Measurements from ENCODE around the gene KIZ.

Gene KIZ

GRCh38 chr20:21266191-21266536 is 140.3 kb downstream of the KIZ start:
- DNase-seq (ENCODE audit: low read depth in 2 of 2): no peak

DNA sequence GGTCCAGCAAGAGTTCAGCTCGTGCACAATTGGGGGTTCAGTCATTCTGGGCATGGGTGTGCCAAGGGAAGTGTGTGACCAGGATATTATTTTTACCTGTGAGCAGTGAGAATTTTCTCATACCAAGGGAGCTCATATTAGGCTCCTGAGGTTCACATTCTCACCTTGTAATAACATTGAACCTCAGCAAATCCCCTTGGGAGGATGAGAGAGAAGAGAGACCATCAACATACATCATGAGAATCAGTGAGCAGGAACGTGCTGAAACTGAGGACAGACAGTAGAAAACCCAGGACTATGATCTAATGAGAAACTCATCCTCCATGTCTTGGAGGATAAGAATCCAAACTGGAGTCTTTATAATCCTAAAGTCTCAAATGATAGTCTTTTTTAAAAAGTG is 143.9 kb downstream of the KIZ start:
- DNase-seq (ENCODE audit: low read depth in 2 of 2): no peak

DNA sequence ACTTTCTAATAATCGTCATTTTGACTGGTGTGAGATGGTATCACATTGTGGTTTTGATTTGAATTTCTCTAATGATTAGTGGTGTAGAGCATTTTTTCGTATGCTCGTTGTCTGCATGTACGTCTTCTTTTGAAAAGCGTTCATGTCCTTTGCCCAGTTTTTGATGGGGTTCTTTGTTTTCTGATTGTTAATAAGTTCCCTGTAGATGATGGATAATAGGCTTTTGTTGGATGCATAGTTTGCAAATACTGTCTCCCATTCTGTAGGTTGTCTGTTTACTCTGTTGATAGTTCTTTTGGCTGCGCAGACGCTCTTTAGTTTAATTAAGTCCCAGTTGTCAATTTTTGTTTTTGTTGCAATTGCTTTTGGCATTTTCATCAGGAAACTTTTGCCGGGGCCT is 144.9 kb downstream of the KIZ start:
- DNase-seq (ENCODE audit: low read depth in 2 of 2): no peak

- no peak for DNase-seq (ENCODE audit: low read depth in 2 of 2)
These were observed 146.4 kb downstream of the KIZ start for GRCh38 chr20:21272279-21272678.

DNA sequence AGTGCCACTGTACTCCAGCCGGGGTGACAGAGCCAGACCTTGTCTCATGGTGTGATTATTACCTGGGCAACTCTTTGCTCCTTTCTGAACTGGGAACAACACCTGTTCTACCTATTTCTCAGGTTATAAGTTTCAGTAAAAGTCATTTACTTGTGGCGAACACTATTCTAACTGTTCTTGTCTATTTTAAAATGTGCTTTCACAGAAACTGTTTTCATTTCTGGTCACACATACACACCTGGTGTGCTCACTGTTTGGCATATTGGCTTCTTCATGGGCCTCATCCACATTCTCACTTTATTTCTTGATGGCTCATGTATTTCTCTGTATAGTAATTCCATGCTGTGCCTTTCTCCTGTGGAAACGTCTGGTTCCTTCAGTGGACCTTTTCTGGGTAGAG is 146.8 kb downstream of the KIZ start:
- no peak for DNase-seq (ENCODE audit: low read depth in 2 of 2)

DNA sequence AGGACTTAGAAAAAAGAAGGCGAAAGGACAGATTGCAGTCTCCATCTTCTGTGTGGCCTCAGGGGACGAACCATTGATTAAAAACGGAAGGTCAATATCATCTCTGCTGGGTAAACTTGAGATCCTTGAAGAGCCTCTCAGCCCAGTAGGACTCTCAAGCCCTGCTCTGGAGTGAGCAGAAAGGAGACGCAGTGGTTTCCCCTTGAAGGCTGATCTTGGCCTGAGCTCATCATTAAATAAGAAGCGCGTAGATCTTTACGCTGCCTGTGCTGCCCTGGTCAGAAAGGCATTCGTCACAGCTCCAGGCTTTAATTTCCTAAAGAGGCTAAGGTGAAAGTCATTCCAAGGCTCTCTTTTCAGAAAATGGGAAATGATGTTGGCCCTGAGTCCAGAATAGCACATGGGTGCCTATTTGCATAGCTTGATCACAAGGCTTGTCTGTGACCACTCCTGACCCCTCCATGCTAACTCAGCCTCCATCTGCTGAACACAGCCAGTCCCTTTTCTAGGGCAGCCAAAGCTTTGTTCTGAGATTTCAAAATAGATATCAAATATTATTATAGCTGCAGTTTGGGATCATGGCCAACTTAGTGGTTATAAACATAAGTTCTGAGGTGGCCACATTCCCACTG is 148.0 kb downstream of the KIZ start:
- no peak for DNase-seq (ENCODE audit: low read depth in 2 of 2)

GRCh38 chr20:21278829-21279228 is 152.9 kb downstream of the KIZ start:
- DNase-seq (ENCODE audit: low read depth in 2 of 2): no peak

- DNase-seq (ENCODE audit: low read depth in 2 of 2): no peak
These were observed 154.0 kb downstream of the KIZ start for GRCh38 chr20:21279706-21280521.

GRCh38 chr20:21280522-21281016 is 154.7 kb downstream of the KIZ start:
- DNase-seq (ENCODE audit: low read depth in 2 of 2): no peak

- DNase-seq (ENCODE audit: low read depth in 2 of 2): no peak
These were observed 160.9 kb downstream of the KIZ start for GRCh38 chr20:21286775-21287174.

DNA sequence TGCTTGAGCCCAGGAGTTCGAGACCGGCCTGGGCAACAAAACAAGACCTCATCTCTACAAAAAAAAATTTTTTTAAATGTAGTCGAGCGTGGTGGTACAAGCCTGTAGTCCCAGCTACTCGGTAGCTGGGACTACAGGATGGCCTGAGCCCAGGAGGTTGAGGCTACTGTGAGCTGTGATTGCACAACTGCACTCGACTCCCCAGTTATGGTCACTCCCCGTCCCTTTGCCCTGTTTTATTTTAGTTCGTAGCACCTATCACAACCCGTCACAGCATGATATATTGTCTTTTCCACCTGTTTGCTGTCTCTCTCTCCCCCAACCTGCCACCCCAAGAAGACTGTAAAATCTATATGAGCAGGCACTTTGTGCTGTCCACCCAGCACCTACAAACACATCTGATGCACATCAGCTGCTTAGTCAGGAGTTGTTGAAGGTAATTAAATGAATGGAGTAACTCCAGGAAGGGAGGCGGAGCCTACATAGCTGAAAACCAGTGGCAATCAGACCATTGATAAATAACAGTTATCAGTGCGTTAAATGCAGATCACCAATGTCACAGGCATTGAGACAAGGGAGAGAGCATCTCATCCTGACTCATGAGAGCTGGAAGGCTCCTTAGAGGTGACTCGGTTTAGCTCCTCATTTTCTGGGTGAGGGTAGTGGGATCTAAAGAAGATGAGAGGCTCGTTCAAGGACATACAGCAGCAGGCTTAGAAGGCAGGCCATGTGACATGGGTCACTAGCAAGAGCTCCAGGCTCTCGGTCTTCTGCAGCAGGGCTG is 162.9 kb downstream of the KIZ start:
- no peak for DNase-seq (ENCODE audit: low read depth in 2 of 2)

DNA sequence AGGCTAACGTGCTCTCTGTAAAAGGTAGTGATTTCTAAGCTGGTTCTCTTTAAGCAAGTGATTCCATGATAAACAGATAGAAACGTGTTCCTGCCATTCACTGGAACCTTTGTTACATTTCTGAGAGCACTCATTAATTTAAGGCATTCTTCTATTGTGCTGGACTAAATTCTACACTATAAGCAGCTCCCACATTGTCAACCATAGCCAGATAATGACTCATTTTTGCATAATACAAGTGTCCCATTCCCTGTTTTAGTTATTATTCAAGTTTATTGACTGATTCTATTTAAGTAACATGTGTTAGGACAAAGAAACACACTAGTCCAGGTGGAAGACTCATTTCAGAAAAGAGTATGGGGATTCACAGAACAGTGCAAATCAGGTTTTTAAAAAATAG is 163.8 kb downstream of the KIZ start:
- DNase-seq (ENCODE audit: low read depth in 2 of 2): no peak

DNA sequence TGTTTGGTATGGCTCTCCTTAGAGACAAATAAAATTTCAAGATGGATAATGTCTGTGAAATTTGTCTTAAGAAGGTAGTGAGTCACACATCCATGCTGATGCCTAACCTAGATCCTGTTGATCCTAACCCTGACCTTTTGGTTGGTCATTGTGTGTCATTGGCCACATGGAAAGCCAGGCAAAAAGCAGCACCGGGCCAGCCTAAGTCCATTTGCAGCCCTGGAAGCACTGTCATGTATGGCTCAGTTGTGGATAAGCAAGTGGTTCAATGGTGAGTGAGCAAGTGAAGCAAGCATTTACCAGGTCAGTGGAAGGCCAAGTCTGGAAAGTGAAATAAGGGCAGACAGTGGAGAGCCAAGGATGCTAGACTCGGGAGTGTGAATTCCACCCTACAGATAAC is 165.1 kb downstream of the KIZ start:
- DNase-seq (ENCODE audit: low read depth in 2 of 2): no peak

DNA sequence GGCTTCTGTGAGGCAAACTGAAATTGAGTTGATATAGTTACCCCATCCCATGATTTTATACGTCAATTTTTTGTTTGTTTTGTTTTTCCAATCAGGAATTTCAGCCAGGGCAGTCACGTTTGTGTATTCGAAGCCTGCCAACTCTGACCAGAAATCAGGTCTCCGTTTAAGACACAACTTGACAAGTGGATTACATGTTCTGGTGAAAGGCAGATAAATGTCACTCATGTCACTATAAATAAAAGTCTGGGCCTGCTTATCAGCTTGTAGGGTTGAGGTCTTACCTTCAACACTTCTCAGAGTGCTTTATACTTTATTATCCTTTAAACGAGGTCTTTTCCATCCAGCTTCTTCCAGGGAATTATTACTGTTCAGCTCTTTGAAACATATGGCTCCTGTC is 168.9 kb downstream of the KIZ start:
- DNase-seq (ENCODE audit: low read depth in 2 of 2): no peak

Measured in stimulated activated CD4-positive, alpha-beta T cell treated with anti-CD3 and anti-CD28 coated beads, Interleukin-12 subunit alpha, Interleukin-12 subunit beta, amount 100 ng/mL, for 24 hours (primary cell).